Measurements from ENCODE around the gene PIF1. TPM values are rescaled to one million over a fixed set of nuclear protein-coding genes. Genes with fewer than 3 reads are reported as not detected.

PIF1 gene
- total and polyA plus RNA-seq, 2 of the 4 experiments (the other 2 are of a cell fraction) = 3.9 to 19.9 TPM

- H4K5ac ChIP-seq (ENCODE audit: low read depth, low read length) = no peak overlapping the region
- H2BK120ac ChIP-seq (ENCODE audit: low read depth, low read length) = no peak overlapping the region
- no peak overlapping the region for H2AK5ac ChIP-seq (ENCODE audit: low read depth, low read length)
- H3K27ac ChIP-seq (ENCODE audit: insufficient read depth, low read length) = no peak overlapping the region
- no peaks in the 10 kb centered on the region for H4K20me1 ChIP-seq (ENCODE audit: insufficient read depth, low read length)
- TF ChIP-seq ELK1 (IDR thresholded peaks at IDR 0.05; ENCODE audit: borderline replicate concordance, low read depth, low read length) (no peak), USF2 (IDR thresholded peaks at IDR 0.05; ENCODE audit: low read depth, low read length) (no peak), MAFK (IDR thresholded peaks at IDR 0.05; ENCODE audit: low read depth, low read length) (no peak), RFX5 (IDR thresholded peaks at IDR 0.05; ENCODE audit: low read depth, low read length) (no peak), CEBPB (IDR thresholded peaks at IDR 0.05; ENCODE audit: low read depth, low read length) (no peak), NFE2L2 (IDR thresholded peaks at IDR 0.05; ENCODE audit: low read depth, low read length) (no peak), FOS (IDR thresholded peaks at IDR 0.05; ENCODE audit: low read depth, low read length) (no peak), BHLHE40 (IDR thresholded peaks at IDR 0.05; ENCODE audit: low read depth, low read length) (no peak), CHD1 (IDR thresholded peaks at IDR 0.05; ENCODE audit: low read depth, low read length) (no peak), MXI1 (IDR thresholded peaks at IDR 0.05; ENCODE audit: borderline replicate concordance, low read depth, low read length) (no peak), MAZ (IDR thresholded peaks at IDR 0.05; ENCODE audit: borderline replicate concordance, low read depth, low read length) (no peak), POLR2A (IDR thresholded peaks at IDR 0.05; ENCODE audit: low read depth, low read length) (no peak), CTCF (conservative IDR thresholded peaks at IDR 0.05; ENCODE audit: low read depth, low read length) (no peak), RAD21 (IDR thresholded peaks at IDR 0.05; ENCODE audit: low read length) (no peak), RCOR1 (IDR thresholded peaks at IDR 0.05; ENCODE audit: insufficient replicate concordance, low read length) (no peak), SMC3 (IDR thresholded peaks at IDR 0.05; ENCODE audit: low read depth, low read length) (no peak)
- intact Hi-C loops (cut with micrococcal nuclease) (no loop called here), dilution Hi-C loops (cut with HindIII; ENCODE audit: low sequenced_read_pairs, unreplicated experiment) (no loop called here), in situ Hi-C loops (cut with MboI; ENCODE audit: low sequenced_read_pairs) (loop anchor here (5.0 kb wide), 1 partner anchor 81 kb away; no protein-coding TSS in a partner anchor)
- H2BK20ac ChIP-seq (ENCODE audit: low read depth, low read length) = no peak overlapping the region
- ChIA-PET CTCF (no interaction called here), POLR2A (ENCODE audit: unreplicated experiment) (no interaction called here)
- peaks cover 1% of the 10 kb centered on the region; the same call in 1 of the 2 replicates for H3K4me1 ChIP-seq (ENCODE audit: control insufficient read depth, insufficient read depth, low read length)
- H3K27me3 ChIP-seq (ENCODE audit: control insufficient read depth, insufficient read depth, low read length) = no peaks in the 10 kb centered on the region; the same call in 1 of the 2 replicates
- H3K4me2 ChIP-seq (ENCODE audit: low read depth, low read length) = no peak overlapping the region
- H2AFZ ChIP-seq (replicated peaks; ENCODE audit: low read length, poor library complexity) = no peak overlapping the region
- H3K23ac ChIP-seq (ENCODE audit: low read depth, low read length) = no peak overlapping the region
- H4K8ac ChIP-seq (ENCODE audit: low read depth in 2 of 2, low read length in 2 of 2) = no peak overlapping the region
- H3K9me1 ChIP-seq (ENCODE audit: insufficient read depth, low read length) = no peaks in the 10 kb centered on the region
- ATAC-seq (ENCODE audit: low read depth) (no peak), DNase-seq (peak; percentile 44)
- no peaks in the 10 kb centered on the region for H3K9me3 ChIP-seq (ENCODE audit: control insufficient read depth, insufficient read depth, low read length)
- no peak overlapping the region for H3K4ac ChIP-seq (ENCODE audit: low read depth, low read length)
- no peak overlapping the region for H3K9ac ChIP-seq (ENCODE audit: low read depth, low read length)
- no peaks in the 10 kb centered on the region for H3K79me1 ChIP-seq (ENCODE audit: low read depth in 1 of 2, low read length in 2 of 2)
- H3K14ac ChIP-seq (replicated peaks; ENCODE audit: low read depth, low read length) = no peak overlapping the region
- H2BK15ac ChIP-seq (ENCODE audit: low read depth, low read length) = no peak overlapping the region
- H3K56ac ChIP-seq (ENCODE audit: extremely low read depth, insufficient read depth, low read length) = no peak overlapping the region
- no peak overlapping the region for H3K4me3 ChIP-seq (ENCODE audit: insufficient read depth, low read depth, low read length)
- WGBS, 2 experiments (ENCODE audit: extremely low coverage in 2 of 2, insufficient read length in 1 of 2) = no CpG with 5 or more reads among the region's 6 CpGs
- no peak overlapping the region for H2BK5ac ChIP-seq (ENCODE audit: low read depth, low read length, poor library complexity, severe bottlenecking)
- no peak overlapping the region for H3K18ac ChIP-seq (ENCODE audit: low read depth, low read length)
- no TSS peak for BruUV-seq (replicated peaks)
- no peak overlapping the region for H4K91ac ChIP-seq (ENCODE audit: insufficient read depth, low read depth, low read length)
- no peak overlapping the region for H2AK9ac ChIP-seq (replicated peaks; ENCODE audit: low read depth, low read length, poor library complexity)
- H3K36me3 ChIP-seq (ENCODE audit: control insufficient read depth, insufficient read depth, low read length) = peaks cover 2% of the 10 kb centered on the region; the same call in 1 of the 2 replicates
These were observed 12.4 kb downstream of the PIF1 start for GRCh38 chr15:64813075-64813474.

Data from IMR-90 (cell line).